Measurements from ENCODE around the gene ARID5B.

ARID5B gene

GRCh38 chr10:61903221-61903927 is 1.9 kb downstream of the ARID5B start:
- in situ Hi-C loops (cut with MboI; ENCODE audit: low sequenced_read_pairs) = no loop called here

DNA sequence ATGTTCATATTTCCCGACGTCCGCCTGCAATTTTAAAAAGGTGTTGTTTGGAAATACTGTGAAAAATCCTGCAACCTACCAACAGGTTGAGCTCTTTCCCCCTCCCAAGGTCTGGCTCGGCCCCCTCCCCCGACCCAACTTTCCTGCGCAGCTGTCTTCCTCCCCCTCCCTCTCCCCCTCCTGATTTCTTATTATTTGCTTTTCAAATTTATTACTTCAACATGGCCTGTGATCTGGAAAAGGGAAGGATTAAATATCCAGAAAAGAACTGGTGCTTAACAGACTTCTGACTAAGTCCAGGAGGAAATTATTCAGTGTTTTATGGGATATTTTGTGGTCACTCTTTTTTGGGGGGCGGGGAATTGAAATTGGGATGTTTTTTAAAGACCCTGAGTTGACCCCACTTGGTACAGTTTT is 2.4 kb downstream of the ARID5B start:
- in situ Hi-C loops (cut with MboI; ENCODE audit: low sequenced_read_pairs) = no loop called here

DNA sequence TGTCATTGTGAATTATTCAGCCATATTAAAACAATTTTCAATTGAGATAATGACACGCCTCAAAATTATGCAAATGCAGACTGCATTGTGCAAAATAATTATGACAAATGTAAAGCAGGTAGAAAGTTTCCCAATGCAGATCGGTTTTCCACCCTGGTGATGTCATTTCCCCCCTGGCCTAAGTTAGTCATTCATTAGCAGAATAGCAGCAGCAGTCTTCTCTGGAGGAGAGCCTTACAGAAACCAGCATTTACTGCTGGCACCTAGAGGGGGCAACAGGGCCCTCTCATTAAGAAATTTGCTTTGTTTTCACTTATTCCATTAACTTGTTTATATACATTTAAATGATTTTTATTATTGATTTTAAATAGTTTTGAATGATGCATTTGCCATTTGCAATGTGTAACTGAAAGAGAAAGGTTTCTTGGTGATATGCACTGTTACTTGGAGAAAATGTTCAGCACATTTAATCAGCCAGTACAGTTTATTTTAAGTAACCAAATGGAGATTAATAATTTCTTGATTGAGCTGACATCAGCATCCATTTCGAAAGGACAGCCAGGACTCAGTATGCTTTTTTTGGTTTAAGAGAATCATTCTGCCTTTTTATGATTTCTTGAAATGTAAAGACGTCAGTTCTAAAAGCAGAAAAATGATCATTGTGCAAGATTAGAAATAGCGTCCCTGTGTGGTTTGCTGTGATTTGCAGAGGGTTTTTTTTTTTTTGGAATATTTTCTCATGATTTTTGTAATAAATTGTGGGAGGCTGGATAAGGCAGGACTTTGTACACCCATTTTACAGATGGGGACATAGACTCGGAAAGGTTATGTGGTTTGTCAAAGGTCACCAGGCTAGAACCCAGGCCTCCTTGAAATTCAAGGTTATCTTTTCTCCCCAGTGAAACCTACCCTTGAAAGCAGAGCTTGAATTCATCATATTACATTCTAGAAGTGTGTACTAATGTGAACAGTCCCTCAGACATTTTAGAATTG is 3.5 kb downstream of the ARID5B start:
- in situ Hi-C loops (cut with MboI; ENCODE audit: low sequenced_read_pairs) = no loop called here

DNA sequence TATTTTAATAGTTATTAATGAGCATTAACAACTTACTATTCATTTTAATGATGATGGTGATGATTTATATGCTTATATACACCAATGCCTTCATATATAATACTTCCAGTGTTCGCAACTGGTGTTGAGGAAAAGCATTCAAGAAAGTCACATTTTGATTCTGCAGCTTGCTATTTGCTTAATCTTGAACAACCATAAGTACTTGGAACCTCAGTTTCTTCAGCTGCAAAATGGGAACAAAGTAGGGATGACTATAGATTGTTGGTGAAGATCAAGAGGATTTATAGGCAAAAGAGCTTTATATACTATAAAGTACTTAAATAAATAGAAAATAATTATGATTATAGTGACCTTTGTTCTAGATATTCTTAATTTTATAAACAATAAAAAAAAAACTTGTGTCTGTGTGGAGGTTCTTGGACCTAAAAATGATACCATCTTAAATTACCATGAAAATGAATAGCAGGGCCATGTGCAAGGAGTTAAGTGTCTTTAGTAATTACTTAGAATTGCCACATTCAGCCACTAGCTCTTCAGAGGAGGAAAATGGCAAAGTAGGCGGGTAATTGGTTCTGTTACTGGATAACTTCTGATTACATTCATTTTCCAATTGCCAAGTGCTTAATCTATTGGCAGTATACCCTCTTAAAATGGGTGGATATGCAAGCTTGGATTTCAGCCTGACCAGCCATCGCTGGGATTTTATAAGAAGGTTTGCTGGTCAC is 4.5 kb downstream of the ARID5B start:
- in situ Hi-C loops (cut with MboI; ENCODE audit: low sequenced_read_pairs) = no loop called here

GRCh38 chr10:61906562-61906901 is 5.0 kb downstream of the ARID5B start:
- in situ Hi-C loops (cut with MboI; ENCODE audit: low sequenced_read_pairs) = no loop called here

- in situ Hi-C loops (cut with MboI; ENCODE audit: low sequenced_read_pairs) = no loop called here
Observed at GRCh38 chr10:61907011-61907410, 5.5 kb downstream of the ARID5B start.

- in situ Hi-C loops (cut with MboI; ENCODE audit: low sequenced_read_pairs) = no loop called here
Observed at GRCh38 chr10:61907587-61907986, 6.1 kb downstream of the ARID5B start.

GRCh38 chr10:61910226-61910805 is 8.8 kb downstream of the ARID5B start:
- in situ Hi-C loops (cut with MboI; ENCODE audit: low sequenced_read_pairs) = no loop called here

- in situ Hi-C loops (cut with MboI; ENCODE audit: low sequenced_read_pairs) = no loop called here
Observed at GRCh38 chr10:61910894-61911293, 9.4 kb downstream of the ARID5B start.

DNA sequence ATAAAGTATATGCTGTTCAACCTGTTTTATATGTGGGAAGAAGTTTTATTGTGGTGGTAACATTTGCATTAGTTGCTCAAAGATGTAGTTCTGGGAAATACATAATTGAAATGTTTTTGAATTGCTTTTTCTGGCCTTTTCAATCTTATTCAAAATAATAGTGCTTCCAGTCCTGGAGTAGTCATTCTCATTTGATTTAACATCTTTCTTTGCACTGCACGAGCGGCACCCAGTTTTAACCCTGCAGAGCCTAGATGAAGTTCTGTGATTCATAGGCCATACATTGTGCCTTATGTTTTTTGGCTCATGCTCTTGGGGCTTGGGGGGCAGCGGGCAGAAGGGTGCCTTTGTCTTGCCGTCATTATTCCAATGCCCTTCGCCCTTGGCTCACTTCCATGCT is 9.9 kb downstream of the ARID5B start:
- in situ Hi-C loops (cut with MboI; ENCODE audit: low sequenced_read_pairs) = no loop called here

- in situ Hi-C loops (cut with MboI; ENCODE audit: low sequenced_read_pairs) = no loop called here
Observed at GRCh38 chr10:61912981-61913380, 11.5 kb downstream of the ARID5B start.

- in situ Hi-C loops (cut with MboI; ENCODE audit: low sequenced_read_pairs) = no loop called here
Observed at GRCh38 chr10:61918140-61918539, 16.6 kb downstream of the ARID5B start.

DNA sequence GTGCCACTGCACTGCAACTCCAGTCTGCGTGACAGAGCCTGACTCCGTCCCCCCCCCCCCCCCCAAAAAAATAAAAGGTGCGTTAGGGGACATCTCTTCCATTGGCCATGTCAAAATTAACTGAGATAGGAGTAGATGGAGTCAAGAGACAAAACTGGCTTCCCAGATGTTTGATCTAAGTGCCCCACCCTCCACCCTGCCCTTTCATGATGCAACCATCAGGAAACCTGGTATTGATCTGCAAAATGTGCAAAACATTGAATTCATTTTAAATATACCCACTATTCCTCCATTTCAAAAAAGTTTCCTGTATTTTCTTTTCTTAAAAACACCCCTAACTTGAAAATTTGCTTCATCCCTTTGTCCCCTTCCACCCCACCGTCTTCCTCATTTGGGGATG is 17.5 kb downstream of the ARID5B start:
- in situ Hi-C loops (cut with MboI; ENCODE audit: low sequenced_read_pairs) = no loop called here

DNA sequence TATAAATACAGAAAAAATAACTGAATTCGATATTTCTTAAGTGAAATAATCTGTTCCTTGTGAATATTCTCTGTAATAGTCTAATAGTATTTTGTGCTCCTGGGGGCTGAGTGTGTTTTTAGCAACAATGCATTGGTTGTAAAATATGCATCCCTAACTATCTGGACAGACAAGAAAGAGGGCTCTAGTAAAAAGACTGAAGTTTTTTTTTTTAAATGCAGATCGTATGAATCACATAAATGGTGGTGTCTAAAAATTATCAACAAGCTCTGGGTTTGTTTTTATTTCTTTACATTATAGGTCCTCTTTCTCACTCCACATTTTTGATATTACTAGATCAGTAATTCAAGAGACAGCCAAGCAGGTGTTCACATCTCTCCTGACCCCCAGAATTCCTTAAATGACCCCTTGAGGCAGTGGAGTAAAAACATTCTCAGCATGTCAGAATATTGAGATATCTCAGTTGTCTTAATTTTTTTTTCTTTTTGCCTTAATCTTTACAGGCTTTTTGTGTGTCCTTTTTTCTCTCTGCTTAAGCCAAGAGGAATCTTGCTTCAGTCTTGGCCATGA is 18.2 kb downstream of the ARID5B start:
- in situ Hi-C loops (cut with MboI; ENCODE audit: low sequenced_read_pairs) = no loop called here

GRCh38 chr10:61921143-61921542 is 19.6 kb downstream of the ARID5B start:
- in situ Hi-C loops (cut with MboI; ENCODE audit: low sequenced_read_pairs) = no loop called here

- in situ Hi-C loops (cut with MboI; ENCODE audit: low sequenced_read_pairs) = no loop called here
Observed at GRCh38 chr10:61923210-61923949, 21.9 kb downstream of the ARID5B start.

DNA sequence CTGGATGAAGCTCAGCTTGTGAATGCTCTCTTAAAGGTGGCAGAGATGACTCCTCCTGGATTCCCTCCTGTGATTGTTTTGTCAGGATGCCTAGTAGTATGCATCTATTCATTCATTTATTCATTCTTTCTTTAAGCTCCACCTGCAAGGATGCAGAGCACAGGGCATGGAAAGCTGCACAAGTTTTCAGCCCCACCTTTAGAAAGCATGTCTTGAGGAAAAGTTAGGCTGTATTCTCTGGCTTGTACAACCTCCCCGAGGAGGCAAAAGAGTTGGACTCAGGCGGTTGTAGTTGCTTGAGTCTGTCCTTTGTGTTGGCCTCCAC is 22.4 kb downstream of the ARID5B start:
- in situ Hi-C loops (cut with MboI; ENCODE audit: low sequenced_read_pairs) = no loop called here

- in situ Hi-C loops (cut with MboI; ENCODE audit: low sequenced_read_pairs) = no loop called here
Observed at GRCh38 chr10:61929555-61929954, 28.1 kb downstream of the ARID5B start.

DNA sequence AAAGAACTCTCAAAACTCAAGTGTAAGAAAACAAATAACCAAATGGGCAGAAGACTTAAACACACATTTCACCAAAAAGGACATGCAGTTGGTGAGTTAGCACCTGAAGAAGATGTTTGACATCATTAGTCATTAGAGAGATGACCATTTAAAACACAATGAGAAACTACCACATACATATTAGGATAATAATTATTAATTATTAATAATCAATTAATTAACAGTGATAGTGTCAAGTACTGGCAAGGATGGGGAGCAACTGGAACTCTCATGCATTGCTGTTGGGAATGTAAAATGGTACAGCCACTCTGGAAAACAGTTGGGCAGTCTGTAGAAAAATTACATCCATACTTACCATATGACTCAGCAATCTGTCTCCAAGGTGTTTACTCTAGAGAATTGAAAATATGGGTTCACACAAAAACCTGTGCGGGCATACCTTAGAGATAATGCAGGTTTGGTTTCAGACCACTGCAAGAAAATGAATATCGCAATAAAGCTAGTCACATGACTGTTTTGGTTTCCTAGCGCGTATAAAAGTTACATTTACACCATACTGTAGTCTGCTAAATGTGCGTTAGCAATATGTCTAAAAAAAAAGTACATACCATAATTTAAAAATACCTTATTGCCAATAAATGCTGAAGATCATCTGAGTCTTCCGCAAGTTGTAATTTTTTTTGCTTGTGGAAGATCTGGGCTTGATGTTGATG is 30.3 kb downstream of the ARID5B start:
- in situ Hi-C loops (cut with MboI; ENCODE audit: low sequenced_read_pairs) = no loop called here

Data from HL-60/S4 treated with phorbol 12-myristate 13-acetate at 8.2 ng/mL for 4 days and 3 days (cell line).